GM21423 (cell line): Measurements from ENCODE around the gene DNAH6.
"Not testable (repeated sequence)": the region's sequence is repeated elsewhere in the genome, so short reads cannot be mapped to it uniquely, and the experiment has no call there.

Experiments
- ATAC-seq: cut with Tn5 transposase; IDR thresholded peaks from one replicate; pipeline ENCODE4 v1.9.1; 2021; ENCODE audit warnings: mild to moderate bottlenecking, moderate library complexity; ENCODE audit not compliant: unreplicated experiment

Gene DNAH6

GRCh38 chr2:84496386-84496785, 19.9 kb upstream of the DNAH6 start:
- ATAC-seq = no peak

GRCh38 chr2:84497285-84497684, 19.0 kb upstream of the DNAH6 start:
- ATAC-seq = no peak

- ATAC-seq = no peak
Observed at GRCh38 chr2:84498150-84498799, 18.0 kb upstream of the DNAH6 start.

GRCh38 chr2:84511024-84511423, 5.3 kb upstream of the DNAH6 start:
- ATAC-seq = not testable (repeated sequence)

- no peak for ATAC-seq
Observed at GRCh38 chr2:84515788-84516187, 510 bp upstream of the DNAH6 start.

GRCh38 chr2:84519332-84519957, 3.1 kb downstream of the DNAH6 start:
- ATAC-seq = no peak

- no peak for ATAC-seq
Observed at GRCh38 chr2:84526562-84526961, 10.3 kb downstream of the DNAH6 start.

GRCh38 chr2:84527137-84528129, 11.1 kb downstream of the DNAH6 start:
- no peak for ATAC-seq

GRCh38 chr2:84532291-84532690, 16.0 kb downstream of the DNAH6 start:
- ATAC-seq = no peak

- ATAC-seq = no peak
Observed at GRCh38 chr2:84534225-84534624, 17.9 kb downstream of the DNAH6 start.

GRCh38 chr2:84537251-84537650, 21.0 kb downstream of the DNAH6 start:
- no peak for ATAC-seq

GRCh38 chr2:84539729-84540128, 23.4 kb downstream of the DNAH6 start:
- no peak for ATAC-seq

- ATAC-seq = no peak
Observed at GRCh38 chr2:84545005-84545404, 28.7 kb downstream of the DNAH6 start.

GRCh38 chr2:84546551-84546950, 30.3 kb downstream of the DNAH6 start:
- no peak for ATAC-seq

GRCh38 chr2:84548303-84548702, 32.0 kb downstream of the DNAH6 start:
- no peak for ATAC-seq

GRCh38 chr2:84550916-84551315, 34.6 kb downstream of the DNAH6 start:
- no peak for ATAC-seq

GRCh38 chr2:84551526-84551925, 35.2 kb downstream of the DNAH6 start:
- ATAC-seq = not testable (repeated sequence)

GRCh38 chr2:84556190-84556589, 39.9 kb downstream of the DNAH6 start:
- no peak for ATAC-seq

GRCh38 chr2:84559838-84560237, 43.5 kb downstream of the DNAH6 start:
- ATAC-seq = no peak

GRCh38 chr2:84579661-84580060, 63.4 kb downstream of the DNAH6 start:
- no peak for ATAC-seq

- ATAC-seq = no peak
Observed at GRCh38 chr2:84603911-84604310, 87.6 kb downstream of the DNAH6 start.

GRCh38 chr2:84613082-84613481, 96.8 kb downstream of the DNAH6 start:
- no peak for ATAC-seq
